Spleen (tissue), 11 donors: ENCODE data around the gene KLHL13. TPM values are rescaled to one million over a fixed set of nuclear protein-coding genes. Genes with fewer than 3 reads are reported as not detected.
"Not testable (repeated sequence)": the region's sequence is repeated elsewhere in the genome, so short reads cannot be mapped to it uniquely, and the experiment has no call there.

Experiments
- DNase-seq: peaks from one replicate; pipeline ENCODE4 v3.0.0-alpha.2; 2020
- H3K27ac ChIP-seq, 8 donors: fragments of 200-600 bp; sonication (generic) in 7 of 8; 1 replicate in 4 of 8; 2 replicates in 4 of 8; pipeline versions ENCODE4 v1.5.0 to v1.8.0; 2016 to 2021; ENCODE audit warnings: inconsistent platforms in 4 of 8, mild to moderate bottlenecking in 4 of 8, moderate library complexity in 1 of 8
- H3K27me3 ChIP-seq, 7 donors: fragments of 200-600 bp; sonication (generic) in 6 of 7; replicated peaks in 1 of 7; 1 replicate in 4 of 7; 2 replicates in 3 of 7; pipeline versions ENCODE4 v1.5.0 to v1.8.0; 2016 to 2021; ENCODE audit warnings: inconsistent platforms in 3 of 7, mild to moderate bottlenecking in 1 of 7
- H3K36me3 ChIP-seq, 6 donors: fragments of 200-600 bp; sonication (generic) in 5 of 6; 1 replicate in 4 of 6; 2 replicates in 2 of 6; pipeline versions ENCODE4 v1.5.0 to v1.8.0; 2016 to 2021; ENCODE audit warnings: inconsistent platforms in 2 of 6
- H3K4me1 ChIP-seq, 6 donors: fragments of 200-600 bp; sonication (generic) in 5 of 6; 1 replicate in 3 of 6; 2 replicates in 3 of 6; pipeline versions ENCODE4 v1.5.0 to v1.8.0; 2016 to 2021; ENCODE audit warnings: inconsistent platforms in 3 of 6
- H3K4me3 ChIP-seq, 8 donors: fragments of 200-600 bp; sonication (generic) in 7 of 8; 1 replicate in 4 of 8; 2 replicates in 4 of 8; pipeline versions ENCODE4 v1.5.0 to v1.8.0; 2016 to 2021; ENCODE audit warnings: inconsistent platforms in 4 of 8, mild to moderate bottlenecking in 4 of 8, moderate library complexity in 2 of 8
- H3K9me3 ChIP-seq, 8 donors: fragments of 200-600 bp; sonication (generic) in 7 of 8; 1 replicate in 4 of 8; 2 replicates in 4 of 8; pipeline versions ENCODE4 v1.5.0 to v1.8.0; 2016 to 2021; ENCODE audit warnings: inconsistent platforms in 4 of 8
- POLR2A ChIP-seq, 3 donors: fragments of 450-650 bp; IDR thresholded peaks; one replicate each; pipeline ENCODE4 v1.5.1; 2017; ENCODE audit warnings: antibody characterized with exemption in 3 of 3, mild to moderate bottlenecking in 1 of 3
- POLR2AphosphoS5 ChIP-seq, 3 donors: sonication (generic); formaldehyde crosslinking; IDR thresholded peaks; one replicate each; pipeline ENCODE4 v1.5.1; 2017; ENCODE audit warnings: antibody characterized with exemption in 3 of 3
- WGBS, 5 donors: extraction: QIAGEN DNeasy Blood & Tissue Kit in 3 of 5; methylation state at CpG; one replicate each; pipeline versions ENCODE4 v1.1.5 to v1.1.7; 2013 to 2018; 5-methylcytosine and 5-hydroxymethylcytosine counted together
- intact Hi-C: fragments of 100-400 bp; cut with DNase I; formaldehyde crosslinking; loops from one replicate; pipeline ENCODE4 v1.15.0; 2023; ENCODE audit warnings: low total_unique reads
- polyA plus RNA-seq, 3 donors: library from polyadenylated mRNA; stranded (reverse); fragments of 200-250 nt; gene quantifications; one replicate each; pipeline ENCODE4 v1.2.1, GENCODE V29; 2013
- total RNA-seq, 7 donors: library from RNA; depleted of rRNA in 3 of 7; stranded (reverse); fragments of >200 nt in 3 of 7; fragmentation: NEBNext Ultra II Directional in 4 of 7; extraction: Animal tissue kit (Norgen Biotek cat#: 25700) in 4 of 7; gene quantifications; one replicate each; pipeline versions ENCODE4 v1.1.0 to v1.2.1, GENCODE V29; 2016 to 2021
- TF ChIP-seq, protein P1 (sequence below), 11 experiments: fragments of 200-600 bp in 7 of 11; fragments of 450-650 bp in 4 of 11; sonication (generic) in 4 of 11; IDR thresholded peaks in 8 of 11; conservative IDR thresholded peaks in 3 of 11; 1 replicate in 7 of 11; 2 replicates in 4 of 11; pipeline versions ENCODE4 v1.4.0 to v1.8.0; 2016 to 2021; ENCODE audit warnings: antibody characterized with exemption in 11 of 11, inconsistent platforms in 4 of 11, mild to moderate bottlenecking in 1 of 11
- donor health status: healthy with polysubstance abuse.
- donor health status: DM: no; HTN: no; CAD: no; lungs with moderate emphysema.
- donor health status: DM: no; HTN: no; CAD: no.
- donor health status: Bipolar disorder and iron deficiency.
- donor health status: healthy.
- donor health status: DM: no; HTN: no; CAD: no.
- donor health status: DM: yes; HTN: yes; CAD: no.

KLHL13 gene
- total and polyA plus RNA-seq, 10 donors = 0.17 to 2.7 (median 1.5) TPM

DNA sequence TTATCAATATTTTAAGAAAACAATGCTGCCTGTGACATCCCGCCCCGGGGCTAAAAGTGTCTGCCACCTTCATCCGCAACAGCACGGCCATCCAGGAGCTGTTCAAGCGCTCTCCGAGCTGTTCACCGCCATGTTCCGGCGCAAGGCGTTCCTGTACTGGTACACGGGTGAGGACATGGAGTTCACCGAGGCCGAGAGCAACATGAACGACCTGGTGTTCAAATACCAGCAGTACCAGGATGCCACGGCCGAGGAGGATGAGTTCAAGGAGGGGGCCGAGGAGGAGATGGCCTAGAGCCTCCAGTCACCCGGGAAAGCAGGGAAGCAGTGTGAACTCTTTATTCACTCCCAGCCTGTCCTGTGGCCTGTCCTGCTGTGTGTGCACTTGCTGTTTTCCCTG is 12.1 kb upstream of the KLHL13 start:
- TF ChIP-seq POLR2A (IDR thresholded peaks at IDR 0.05) = no peak
- TF ChIP-seq, protein P1, sequence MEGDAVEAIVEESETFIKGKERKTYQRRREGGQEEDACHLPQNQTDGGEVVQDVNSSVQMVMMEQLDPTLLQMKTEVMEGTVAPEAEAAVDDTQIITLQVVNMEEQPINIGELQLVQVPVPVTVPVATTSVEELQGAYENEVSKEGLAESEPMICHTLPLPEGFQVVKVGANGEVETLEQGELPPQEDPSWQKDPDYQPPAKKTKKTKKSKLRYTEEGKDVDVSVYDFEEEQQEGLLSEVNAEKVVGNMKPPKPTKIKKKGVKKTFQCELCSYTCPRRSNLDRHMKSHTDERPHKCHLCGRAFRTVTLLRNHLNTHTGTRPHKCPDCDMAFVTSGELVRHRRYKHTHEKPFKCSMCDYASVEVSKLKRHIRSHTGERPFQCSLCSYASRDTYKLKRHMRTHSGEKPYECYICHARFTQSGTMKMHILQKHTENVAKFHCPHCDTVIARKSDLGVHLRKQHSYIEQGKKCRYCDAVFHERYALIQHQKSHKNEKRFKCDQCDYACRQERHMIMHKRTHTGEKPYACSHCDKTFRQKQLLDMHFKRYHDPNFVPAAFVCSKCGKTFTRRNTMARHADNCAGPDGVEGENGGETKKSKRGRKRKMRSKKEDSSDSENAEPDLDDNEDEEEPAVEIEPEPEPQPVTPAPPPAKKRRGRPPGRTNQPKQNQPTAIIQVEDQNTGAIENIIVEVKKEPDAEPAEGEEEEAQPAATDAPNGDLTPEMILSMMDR (IDR thresholded peaks at IDR 0.05 in 8 of 11, conservative IDR thresholded peaks at IDR 0.05 in 3 of 11) = no peak
- TF ChIP-seq POLR2AphosphoS5 (IDR thresholded peaks at IDR 0.05) = no peak
- no peak for DNase-seq
- 80 to 93% (median 90%) methylated on average over 16 to 18 of the region's 18 CpGs for WGBS, 5 donors
- H3K4me3 ChIP-seq = no peak overlapping the region
- H3K27ac ChIP-seq = no peak overlapping the region
- no peaks in the 10 kb centered on the region for H3K9me3 ChIP-seq
- intact Hi-C loops = no loop called here
- H3K4me1 ChIP-seq = no peaks in the 10 kb centered on the region
- no peaks in the 10 kb centered on the region for H3K27me3 ChIP-seq
- no peaks in the 10 kb centered on the region for H3K36me3 ChIP-seq

DNA sequence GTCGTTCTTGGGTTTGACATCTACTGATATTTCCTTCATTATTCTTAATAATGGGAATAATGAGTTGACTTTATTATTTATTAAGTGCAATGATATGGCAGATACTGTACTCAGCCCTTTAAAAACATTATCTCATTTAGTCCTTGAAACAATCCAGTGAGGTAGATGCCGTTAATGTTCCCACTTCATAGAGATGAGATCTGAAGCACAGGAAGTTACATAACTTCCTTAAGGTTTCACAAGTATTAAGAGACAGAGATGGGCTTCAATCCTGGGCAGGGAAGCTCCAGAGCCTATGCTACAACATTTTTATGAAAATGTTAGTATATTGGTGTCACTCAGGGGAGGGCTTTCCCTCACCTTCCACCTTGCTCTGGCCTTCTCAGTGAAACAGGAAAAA is 9.7 kb upstream of the KLHL13 start:
- Histone ChIP-seq H3K4me1 (no peaks in the 10 kb centered on the region), H3K4me3 (no peak overlapping the region), H3K36me3 (no peaks in the 10 kb centered on the region), H3K27ac (no peak overlapping the region), H3K9me3 (no peaks in the 10 kb centered on the region), H3K27me3 (no peaks in the 10 kb centered on the region)
- DNase-seq = no peak
- intact Hi-C loops = no loop called here
- TF ChIP-seq POLR2AphosphoS5 (IDR thresholded peaks at IDR 0.05) = no peak
- WGBS, 5 donors = 28 to 46% (median 41%) methylated on average over 2 of the region's 2 CpGs

DNA sequence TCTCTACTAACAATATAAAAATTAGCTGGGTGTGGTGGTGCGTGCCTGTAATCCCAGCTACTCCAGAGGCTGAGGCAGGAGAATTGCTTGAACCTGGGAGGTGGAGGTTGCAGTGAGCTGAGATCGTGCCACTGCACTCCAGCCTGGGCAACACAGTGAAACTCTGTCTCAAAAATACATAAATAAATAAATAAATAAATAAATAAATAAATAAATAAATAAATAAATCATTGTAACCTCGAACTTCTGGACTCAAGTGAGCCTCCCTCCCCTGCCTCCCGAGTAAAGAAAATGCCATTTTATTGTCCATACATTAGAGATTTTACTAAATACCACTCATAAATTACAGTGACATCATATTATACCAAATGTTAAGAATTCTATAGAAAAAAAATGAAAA is 7.6 kb upstream of the KLHL13 start:
- H3K9me3 ChIP-seq, intact Hi-C loops, DNase-seq, H3K27ac ChIP-seq, H3K27me3 ChIP-seq, H3K36me3 ChIP-seq, H3K4me1 ChIP-seq, H3K4me3 ChIP-seq: not testable (repeated sequence)
- 72 to 95% (median 87%) methylated on average over 4 of the region's 4 CpGs for WGBS, 5 donors

DNA sequence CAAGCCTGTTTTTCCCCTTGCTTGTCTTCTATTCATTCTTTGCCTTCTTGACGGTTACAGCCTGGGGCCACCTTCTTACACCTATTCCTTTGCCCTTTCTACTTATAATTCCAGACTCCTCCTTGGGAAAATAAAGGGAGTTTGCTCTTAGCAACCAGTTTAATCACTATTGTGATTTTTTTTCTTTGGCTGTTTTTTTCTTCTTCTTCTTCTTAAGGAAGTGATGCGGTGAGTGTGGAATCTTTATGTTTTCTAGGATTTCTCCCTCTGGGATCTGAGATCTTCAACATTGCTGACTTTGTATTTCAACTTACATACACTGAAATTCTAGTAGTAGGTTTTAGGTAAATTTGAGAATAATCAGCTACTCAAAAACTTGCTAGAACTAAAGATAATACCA is 1.1 kb upstream of the KLHL13 start:
- H3K27me3 ChIP-seq = peaks cover 0 to 17% (median 0%) of the 10 kb centered on the region in 7 donors
- 74 to 87% (median 84%) methylated on average over 2 of the region's 2 CpGs for WGBS, 5 donors
- no peak overlapping the region for H3K27ac ChIP-seq
- TF ChIP-seq POLR2A (IDR thresholded peaks at IDR 0.05) (no peak), POLR2AphosphoS5 (IDR thresholded peaks at IDR 0.05) (no peak)
- TF ChIP-seq, protein P1 (IDR thresholded peaks at IDR 0.05 in 8 of 11, conservative IDR thresholded peaks at IDR 0.05 in 3 of 11) = no peak
- H3K4me3 ChIP-seq = no peak overlapping the region
- intact Hi-C loops = no loop called here
- H3K36me3 ChIP-seq = no peaks in the 10 kb centered on the region
- H3K4me1 ChIP-seq = peaks cover 0 to 12% (median 0%) of the 10 kb centered on the region in 6 donors
- DNase-seq = no peak
- no peaks in the 10 kb centered on the region for H3K9me3 ChIP-seq

DNA sequence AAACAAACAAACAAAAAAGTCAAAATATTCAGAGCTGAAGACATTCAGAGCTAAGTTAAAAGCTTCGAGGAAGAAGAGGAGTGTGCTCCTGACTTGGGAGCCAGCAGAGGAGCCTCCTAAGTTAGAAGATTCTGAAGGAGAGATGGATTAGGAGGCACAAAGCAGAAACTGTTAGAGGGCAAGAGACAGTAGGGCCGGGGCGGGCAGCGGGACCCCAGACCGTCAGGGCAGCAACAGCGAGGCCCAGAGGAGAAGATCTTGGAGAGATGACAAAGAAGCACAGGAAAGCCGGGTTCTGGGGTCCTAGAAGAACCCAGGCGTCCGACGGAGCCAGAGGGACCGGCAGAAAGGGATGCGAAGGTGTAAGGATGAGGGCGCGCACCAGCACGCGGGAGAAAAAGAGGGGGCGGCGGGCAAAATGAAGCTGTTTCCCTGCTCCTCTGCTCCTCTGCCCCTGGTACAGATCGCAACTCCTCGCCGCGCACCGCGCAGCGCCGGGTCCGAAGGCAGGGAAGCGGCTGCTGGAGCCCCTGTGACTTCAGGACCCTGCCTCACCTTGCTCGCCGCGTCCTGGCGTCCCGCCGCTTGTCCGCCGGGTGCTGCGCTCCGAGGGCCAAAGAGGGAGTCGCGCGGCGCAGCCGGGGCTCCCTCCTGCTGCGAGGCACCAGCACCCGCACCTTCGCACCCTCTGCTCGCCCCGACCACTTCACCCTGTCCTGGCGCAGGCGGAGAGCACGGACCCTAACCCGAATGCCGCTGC is 477 bp downstream of the KLHL13 start:
- peak overlapping the region; percentile 28 to 72 (median 43) for H3K4me3 ChIP-seq
- no peaks in the 10 kb centered on the region for H3K36me3 ChIP-seq
- peaks cover 0 to 17% (median 0%) of the 10 kb centered on the region in 7 donors for H3K27me3 ChIP-seq
- 3 to 35% (median 6%) methylated on average over 22 to 53 of the region's 53 CpGs for WGBS, 5 donors
- H3K27ac ChIP-seq = peak overlapping the region in 4 of 8 donors; percentile 28 to 51 (median 33)
- H3K9me3 ChIP-seq = no peaks in the 10 kb centered on the region
- peak; percentile 77 for DNase-seq
- TF ChIP-seq POLR2AphosphoS5 (IDR thresholded peaks at IDR 0.05) = peak in 1 of 3 donors; percentile 13
- TF ChIP-seq, protein P1 (IDR thresholded peaks at IDR 0.05 in 8 of 11, conservative IDR thresholded peaks at IDR 0.05 in 3 of 11) = no peak
- no peak for TF ChIP-seq POLR2A (IDR thresholded peaks at IDR 0.05)
- intact Hi-C loops = no loop called here
- H3K4me1 ChIP-seq = peaks cover 0 to 12% (median 0%) of the 10 kb centered on the region in 6 donors
